Astrocyte (in vitro differentiated cells and primary cell): ENCODE measurements around the gene FCN2.

Source experiments
- EZH2 ChIP-seq: IDR thresholded peaks from 2 replicates; pipeline ENCODE4 v1.6.1; 2012; ENCODE audit warnings: mild to moderate bottlenecking, low read length, inconsistent platforms; ENCODE audit not compliant: insufficient read depth
- TF ChIP-seq, protein P1 (sequence below): IDR thresholded peaks from 2 replicates; pipeline ENCODE4 v1.5.1; 2011; ENCODE audit warnings: low read depth, mild to moderate bottlenecking, inconsistent platforms, low read length, moderate library complexity; ENCODE audit not compliant: insufficient read depth

DNA sequence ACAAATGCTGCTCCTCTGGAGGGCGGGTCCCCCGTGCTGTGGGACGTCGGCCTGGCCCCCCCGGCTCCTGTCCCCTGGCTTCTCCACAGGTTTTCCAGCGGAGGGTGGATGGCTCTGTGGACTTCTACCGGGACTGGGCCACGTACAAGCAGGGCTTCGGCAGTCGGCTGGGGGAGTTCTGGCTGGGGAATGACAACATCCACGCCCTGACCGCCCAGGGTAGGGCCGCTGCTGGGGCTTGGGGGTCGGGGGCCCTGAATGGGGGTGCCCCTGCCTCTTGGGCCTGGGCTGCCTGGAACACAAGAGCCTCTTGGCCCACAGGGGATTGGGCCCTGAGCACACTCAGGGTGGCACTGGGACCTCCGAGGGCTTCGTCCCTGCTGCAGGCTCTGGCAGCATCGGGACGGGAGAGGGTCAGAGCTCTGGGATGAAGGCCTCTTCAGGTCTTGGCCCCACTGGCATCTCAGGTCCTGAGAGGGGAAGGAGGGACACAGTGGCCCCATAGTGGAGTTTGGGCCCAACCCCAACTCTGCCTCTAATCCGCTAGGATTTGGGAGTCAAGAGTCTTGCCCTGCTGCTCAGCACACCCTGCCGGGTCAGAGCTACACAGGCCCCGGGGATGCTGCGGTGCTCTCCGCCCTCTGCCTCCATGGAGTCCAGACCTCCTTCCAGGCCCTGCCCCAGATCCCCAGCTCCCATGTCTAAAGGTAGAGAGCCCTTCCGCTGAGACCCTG, 5.2 kb downstream of the FCN2 start:
- TF ChIP-seq, protein P1, sequence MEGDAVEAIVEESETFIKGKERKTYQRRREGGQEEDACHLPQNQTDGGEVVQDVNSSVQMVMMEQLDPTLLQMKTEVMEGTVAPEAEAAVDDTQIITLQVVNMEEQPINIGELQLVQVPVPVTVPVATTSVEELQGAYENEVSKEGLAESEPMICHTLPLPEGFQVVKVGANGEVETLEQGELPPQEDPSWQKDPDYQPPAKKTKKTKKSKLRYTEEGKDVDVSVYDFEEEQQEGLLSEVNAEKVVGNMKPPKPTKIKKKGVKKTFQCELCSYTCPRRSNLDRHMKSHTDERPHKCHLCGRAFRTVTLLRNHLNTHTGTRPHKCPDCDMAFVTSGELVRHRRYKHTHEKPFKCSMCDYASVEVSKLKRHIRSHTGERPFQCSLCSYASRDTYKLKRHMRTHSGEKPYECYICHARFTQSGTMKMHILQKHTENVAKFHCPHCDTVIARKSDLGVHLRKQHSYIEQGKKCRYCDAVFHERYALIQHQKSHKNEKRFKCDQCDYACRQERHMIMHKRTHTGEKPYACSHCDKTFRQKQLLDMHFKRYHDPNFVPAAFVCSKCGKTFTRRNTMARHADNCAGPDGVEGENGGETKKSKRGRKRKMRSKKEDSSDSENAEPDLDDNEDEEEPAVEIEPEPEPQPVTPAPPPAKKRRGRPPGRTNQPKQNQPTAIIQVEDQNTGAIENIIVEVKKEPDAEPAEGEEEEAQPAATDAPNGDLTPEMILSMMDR = no peak
- TF ChIP-seq EZH2 = no peak
